Stimulated activated CD8-positive, alpha-beta memory T cell treated with anti-CD3 and anti-CD28 coated beads, Interleukin-7, amount 100 ng/mL, for 1 hour (primary cell): ENCODE results near the gene TMEM186.
"Not testable (repeated sequence)": the region's sequence is repeated elsewhere in the genome, so short reads cannot be mapped to it uniquely, and the experiment has no call there.

Experiments used
- DNase-seq, 2 donors: peaks; one replicate each; pipeline ENCODE4 v3.0.0-alpha.2; 2020; ENCODE audit warnings: low read depth in 2 of 2

TMEM186 gene

DNA sequence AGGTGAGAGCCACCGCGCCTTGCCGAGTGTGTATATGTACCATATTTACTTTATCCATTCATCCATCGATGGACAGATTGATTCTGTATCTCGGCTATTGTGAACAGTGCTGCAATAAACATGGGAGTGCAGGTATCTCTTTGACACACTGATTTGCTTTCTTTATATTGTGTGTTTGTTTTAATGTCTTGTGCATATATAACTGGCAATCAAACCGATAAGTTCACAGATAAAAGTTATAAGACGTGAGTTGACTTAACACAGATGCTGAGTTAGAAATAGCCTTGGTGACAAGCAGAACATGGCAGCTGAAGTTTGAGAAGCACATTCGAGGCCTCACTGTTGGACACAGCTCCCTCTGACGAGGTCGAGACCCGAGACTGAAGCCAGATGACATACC lies 23.2 kb downstream of the TMEM186 start:
- no peak for DNase-seq

DNA sequence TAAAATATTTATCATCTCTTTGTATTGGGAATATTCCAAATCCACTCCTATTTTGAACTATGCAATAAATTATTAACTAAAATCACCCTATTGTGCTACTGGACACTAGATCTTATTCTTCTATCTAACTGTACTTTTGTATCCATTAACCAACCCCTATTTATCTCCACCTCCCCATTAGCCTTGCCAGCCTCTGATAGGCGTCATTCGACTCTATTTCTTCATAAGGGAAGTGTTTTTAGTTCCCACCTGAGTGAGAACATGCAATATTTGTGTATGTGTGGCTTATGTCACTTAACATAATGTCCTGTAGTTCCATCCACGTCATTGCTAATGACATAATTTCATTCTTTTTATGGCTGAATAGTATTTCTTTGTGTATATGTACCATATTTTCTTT lies 23.9 kb downstream of the TMEM186 start:
- DNase-seq, result no peak

DNA sequence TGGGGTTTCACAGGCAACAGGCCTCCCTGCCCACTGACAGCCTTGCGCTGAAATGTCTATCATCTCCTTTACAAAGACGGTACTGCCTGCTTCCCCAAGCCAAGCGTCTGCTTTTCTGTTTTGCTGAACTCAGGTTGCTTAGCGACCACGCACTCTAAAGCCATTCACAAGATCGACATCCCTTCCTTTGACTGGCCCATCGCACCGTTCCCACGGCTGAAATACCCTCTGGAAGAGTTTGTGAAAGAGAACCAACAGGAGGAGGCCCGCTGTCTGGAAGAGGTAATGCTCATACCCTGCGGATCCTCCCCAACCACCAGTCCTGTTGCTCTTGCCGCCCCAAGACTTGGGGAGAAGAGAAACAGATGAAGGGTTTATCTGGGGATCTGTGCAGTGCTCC lies 28.7 kb downstream of the TMEM186 start:
- no peak for DNase-seq

DNA sequence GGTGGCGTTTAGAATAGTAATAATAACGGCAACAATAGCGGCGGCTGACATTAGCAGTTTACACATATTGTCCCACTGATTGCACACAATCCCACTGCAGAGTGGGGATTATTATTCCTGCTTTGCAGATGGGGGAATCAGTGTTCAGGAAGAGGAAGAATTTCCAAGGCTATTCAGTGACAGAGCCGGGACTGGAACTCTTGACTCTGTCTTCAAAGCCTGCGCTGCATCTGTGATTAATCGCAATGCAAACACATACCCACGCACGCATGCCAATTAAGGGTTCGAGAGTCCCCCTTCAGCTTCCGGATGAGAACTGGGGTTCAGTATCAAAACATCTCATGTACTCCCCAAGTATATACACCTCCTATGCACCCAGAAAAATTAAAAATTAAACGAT lies 29.2 kb downstream of the TMEM186 start:
- no peak for DNase-seq

DNA sequence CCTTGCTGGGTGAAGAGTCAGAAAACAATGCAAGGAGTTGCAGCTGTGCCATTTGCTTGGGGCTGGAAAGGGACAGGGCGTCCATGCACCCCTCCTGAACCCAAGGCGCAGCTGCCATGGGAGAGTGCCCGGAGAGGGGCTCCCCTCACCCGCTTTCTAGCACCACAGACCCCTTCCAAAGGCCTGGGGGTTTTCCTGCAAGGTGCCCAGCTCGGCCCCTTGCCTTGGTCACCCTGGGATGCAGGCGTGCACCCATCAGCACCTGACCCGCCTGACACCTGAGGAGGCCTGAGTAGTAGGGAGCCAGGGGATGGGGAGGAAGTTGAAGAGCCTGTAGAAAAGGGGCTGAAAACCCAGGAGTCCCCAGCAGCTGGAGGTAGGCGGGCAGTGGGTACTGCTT lies 30.3 kb downstream of the TMEM186 start:
- DNase-seq, result no peak

DNA sequence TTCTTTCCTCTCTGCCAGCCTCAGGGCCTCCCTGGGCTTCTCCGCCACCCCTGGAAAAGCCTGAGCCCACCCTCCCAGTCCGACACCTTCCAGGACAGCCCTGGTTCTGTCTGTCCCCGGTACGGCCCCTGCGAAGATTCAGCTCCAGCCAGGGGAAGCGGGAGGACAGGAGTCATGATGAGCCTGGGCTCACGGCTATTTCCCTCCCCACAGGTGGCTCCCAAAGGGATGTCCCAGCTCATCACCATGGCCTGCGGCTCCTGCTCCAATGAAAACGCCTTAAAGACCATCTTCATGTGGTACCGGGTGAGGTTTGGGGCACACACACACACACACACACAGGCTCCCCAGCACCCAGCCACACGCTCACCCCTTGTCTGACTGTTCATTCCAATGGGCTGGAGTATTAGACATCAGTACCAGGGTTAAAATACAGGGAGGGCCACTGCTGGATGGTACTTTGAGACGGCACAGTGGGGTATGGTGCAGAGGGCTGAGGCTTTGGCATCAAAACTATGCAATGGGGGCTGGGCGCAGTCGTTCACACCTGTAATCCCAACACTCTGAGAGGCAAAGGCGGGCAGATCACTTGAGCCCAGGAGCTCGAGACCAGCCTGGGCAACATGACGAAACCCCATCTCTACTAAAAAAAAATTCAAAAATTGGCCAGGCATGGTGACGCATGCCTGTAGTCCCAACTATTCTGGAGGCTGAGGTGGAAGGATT lies 32.8 kb downstream of the TMEM186 start:
- DNase-seq, result no peak

DNA sequence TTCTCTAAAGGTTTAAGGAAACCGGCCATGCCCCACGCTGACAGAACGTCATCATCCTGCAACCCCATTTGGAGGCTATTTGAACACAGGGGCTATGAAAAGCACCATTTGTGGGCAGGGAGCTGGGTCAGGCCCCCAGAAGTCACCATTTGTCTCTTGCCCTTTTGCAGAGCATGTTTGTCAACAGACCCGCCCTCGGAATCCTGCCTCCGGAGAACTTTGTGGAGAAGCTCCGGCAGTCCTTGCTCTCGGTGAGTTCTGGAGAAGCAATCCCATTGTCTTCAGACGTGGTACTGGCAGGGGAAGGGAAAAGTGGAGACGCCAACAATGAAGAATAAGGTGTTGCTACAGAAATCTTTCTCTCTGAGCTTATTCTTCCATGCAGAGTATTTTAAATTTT lies 33.5 kb downstream of the TMEM186 start:
- no peak for DNase-seq

DNA sequence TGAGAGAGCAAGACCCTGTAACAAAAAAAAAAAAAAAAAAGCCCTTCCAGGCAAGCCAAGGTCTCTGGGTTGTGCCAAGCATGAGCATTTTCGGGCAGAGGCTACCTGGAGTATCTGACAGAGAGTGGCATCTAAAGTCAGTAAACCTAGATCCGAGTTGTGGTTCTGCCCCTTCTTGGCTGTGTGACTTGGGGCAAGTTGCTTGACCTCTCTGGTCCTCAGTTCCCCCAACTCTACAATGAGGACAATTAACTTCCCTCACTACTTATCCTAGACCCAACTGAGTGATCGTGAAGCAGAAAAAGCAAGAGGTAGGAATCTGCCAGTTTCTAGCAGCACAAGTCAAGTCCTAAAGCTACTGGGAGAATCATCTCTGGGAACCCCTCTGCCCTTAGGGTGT lies 34.4 kb downstream of the TMEM186 start:
- DNase-seq, result no peak

DNA sequence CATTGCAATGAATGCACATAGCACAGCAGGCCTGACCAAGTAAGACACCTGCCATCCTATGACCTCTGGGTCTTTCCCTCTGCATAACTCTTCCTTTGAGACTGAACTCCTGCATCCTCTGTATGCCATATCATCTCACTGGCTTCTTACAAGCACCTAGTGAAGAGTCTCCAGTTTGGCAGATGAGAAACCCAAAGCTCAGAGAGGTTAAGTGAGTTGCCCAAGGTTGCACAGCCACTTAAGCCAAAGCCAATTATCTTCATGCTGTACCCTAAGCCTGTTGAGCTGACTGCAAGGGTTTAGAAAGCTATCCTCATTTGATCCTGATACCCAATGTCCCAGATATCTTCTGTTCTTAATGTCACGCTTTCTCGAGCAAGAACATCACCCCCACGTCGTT lies 35.2 kb downstream of the TMEM186 start:
- DNase-seq, result no peak

DNA sequence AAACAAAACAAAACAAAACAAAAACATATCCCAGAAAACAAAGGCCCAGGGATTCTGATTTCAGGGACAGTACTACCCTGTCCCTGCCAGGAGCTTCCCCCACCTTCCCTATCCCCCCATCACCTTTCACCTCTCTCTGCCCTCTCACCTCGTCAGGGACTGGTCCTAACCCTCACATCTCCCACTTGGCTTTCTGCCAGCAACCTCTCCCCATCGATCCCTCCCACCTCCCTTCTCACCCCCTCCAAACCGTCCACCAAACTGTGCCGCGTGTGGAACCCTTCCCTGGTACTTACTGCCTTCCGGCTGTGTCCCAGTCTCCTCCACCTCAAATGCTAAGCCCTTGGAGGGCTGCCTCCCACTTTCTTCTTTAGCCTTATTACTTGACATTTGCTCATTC lies 36.4 kb downstream of the TMEM186 start:
- no peak for DNase-seq

DNA sequence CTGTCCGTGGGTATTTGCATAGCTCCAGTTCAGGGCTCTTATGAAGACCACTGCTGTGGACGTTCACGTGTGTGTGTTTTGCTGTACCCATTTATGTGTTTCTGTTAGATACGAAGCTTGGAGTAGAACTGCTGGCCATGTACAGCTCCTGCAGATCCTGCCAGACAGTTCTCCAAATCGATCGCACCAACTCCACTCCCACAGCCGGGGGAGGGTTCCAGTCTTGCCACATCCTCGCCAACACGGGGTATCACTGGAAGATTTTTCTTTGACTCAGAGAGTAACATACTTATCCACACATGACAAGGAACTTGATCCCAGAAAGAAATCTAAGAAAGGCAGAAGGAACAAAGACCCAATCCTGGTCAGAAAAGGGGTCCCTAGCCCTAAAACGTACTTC lies 37.4 kb downstream of the TMEM186 start:
- DNase-seq, result no peak

DNA sequence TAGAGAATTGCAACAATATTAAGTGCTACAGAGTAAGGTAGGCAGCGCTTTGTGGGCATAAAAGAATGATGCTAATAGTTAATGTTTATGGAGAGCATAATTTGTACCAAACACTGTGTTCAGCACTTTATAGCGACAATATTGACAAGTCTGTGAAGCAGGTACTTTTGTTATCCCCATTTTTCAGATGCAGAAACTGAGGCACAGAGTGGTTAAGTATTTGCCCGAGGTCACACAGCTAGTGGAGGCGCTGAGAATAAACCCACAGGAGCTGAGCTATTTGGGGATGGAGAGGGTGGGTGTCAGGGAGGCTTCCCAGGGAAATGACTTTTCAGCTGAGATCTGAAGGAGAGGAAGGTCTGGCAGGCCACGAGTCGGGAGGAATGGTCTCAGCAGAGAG lies 39.4 kb downstream of the TMEM186 start:
- DNase-seq, result no peak

DNA sequence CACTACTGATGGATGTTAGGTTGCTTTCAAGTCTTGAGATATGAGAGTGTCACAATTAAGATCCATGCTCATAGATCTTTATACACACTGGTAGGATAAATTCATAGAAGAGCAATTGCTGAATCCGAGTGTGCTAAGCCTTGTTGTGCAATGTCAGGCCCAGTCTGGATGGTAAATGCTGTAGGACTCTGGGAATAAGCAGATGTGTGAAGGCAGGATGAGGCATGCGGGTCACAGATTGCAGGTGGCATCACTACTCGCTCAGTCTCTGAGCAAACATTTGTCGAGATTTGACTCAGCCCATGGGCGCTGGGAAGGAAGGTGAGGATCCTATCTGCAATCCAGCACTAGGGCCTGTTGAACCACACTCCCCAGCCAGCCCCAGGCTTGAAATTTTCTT lies 40.7 kb downstream of the TMEM186 start:
- no peak for DNase-seq

DNA sequence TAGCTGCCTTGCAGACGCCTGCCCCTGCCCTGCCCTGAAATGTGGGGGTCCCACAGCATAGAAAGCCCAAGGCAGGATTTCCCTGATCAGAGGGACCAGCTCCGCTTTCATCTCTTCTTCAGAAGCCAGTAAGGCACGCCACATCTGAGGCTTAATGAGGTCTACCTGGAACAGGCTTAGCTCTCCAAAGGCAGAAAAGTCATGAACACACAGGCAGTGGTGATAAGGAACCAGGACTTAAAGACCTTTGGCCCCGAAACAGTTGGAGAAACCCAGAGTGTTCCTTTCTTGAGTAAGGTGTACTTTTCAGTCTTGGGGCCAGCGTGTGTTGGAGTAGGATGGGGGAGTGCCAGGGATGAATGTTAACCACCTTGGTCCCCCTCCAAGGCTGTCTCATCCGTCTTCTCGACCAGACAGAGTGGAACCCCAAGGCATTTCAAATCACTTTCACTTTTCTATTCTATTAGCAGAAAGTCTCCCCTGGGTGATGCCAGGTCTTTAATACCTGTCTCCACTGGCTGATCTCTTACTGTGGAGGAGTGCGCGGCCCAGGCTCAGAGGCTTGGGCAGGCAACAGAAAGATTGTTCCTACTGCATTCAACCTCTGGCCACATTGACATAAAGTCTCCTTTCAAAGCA lies 43.9 kb downstream of the TMEM186 start:
- DNase-seq, result no peak

DNA sequence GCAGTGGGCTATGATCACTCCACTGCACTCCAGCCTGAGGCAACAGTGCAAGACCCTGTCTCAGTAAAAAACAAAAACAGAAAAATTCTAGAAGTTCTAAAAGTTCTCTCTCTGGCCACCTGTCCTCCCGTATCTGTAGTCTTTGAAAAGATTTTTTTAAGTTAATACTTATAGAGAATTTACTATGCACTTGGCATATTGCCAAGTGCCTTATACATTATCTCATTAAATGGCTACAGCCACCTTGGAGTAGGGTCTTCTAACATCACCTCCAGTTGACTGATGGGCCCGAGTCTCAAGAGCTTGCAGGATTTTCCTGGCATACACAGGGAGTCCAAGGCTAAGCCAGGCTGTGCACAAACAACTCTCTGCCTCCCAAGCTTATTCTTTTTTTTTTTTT lies 44.7 kb downstream of the TMEM186 start:
- DNase-seq, result no peak

DNA sequence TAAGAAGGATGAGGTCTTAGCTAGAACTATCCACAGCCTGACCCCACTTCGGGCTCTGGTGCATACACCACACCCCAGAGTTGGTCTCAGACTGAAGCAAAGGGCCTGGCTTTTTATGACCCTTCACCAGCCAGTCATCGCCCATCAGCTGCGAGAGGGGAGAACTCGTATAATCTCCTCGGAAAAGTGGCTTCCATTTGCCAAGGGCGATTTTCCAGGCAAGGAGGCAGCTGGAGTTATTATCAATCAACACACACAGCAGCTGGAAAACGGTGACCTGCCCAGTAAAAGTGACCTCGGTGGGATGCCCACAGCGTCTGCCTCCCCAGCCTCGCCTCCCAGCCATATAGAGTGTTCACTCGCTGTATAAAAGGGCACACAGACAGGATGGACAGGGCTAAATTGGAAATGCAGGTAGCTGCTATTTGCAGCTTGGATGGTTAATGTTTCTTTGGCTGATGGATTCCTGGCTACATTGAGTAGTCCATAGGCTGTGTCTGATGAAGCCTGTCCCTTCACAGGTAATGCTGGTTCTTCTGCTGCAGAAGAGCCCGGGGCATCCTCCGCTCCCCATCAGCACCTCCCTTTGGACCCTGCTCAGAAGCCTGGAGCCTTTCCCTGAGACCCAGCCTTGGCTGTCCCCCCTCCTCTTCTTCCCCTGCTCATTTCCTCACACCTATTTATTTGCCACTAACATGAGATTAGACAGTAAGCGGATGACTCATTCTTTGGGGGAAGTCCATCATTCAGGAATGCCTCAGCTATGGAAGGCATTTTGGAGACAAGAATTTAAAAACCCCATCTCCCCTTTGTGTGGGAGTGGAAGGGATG lies 45.7 kb downstream of the TMEM186 start:
- no peak for DNase-seq

DNA sequence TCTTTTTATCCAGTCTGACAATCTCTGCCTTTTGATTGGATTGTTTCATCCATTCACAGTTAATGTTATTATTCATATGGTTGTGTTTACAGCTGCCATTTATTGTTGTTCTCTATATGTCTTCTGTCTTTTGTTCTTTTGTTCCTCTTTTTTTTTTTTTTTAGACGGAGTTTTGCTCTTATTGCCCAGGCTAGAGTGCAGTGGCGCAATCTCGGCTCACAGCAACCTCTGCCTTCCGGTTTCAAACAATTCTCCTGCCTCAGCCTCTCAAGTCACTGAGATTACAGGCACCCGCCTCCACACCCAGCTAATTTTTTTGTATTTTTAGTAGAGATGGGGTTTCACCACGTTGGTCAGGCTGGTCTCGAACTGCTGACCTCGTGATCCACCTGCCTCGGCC lies 48.5 kb downstream of the TMEM186 start:
- DNase-seq, result not testable (repeated sequence)
